D721Med (cell line): ENCODE measurements around the gene DLST.

Experiments used
- DNase-seq: peaks from one replicate; pipeline ENCODE4 v3.0.0; 2011; ENCODE audit warnings: low spot score; ENCODE audit not compliant: insufficient read length
- FAIRE-seq: peaks from 2 replicates; lab custom pipeline; 2011; peaks lifted over from hg19 to GRCh38; lab: Jason Lieb, UNC
- CTCF ChIP-seq: IDR thresholded peaks from 2 replicates; pipeline ENCODE4 v1.5.1; 2012; ENCODE audit warnings: mild to moderate bottlenecking, control low read depth; ENCODE audit not compliant: insufficient read depth; ENCODE audit errors: missing control alignments

Gene DLST

GRCh38 chr14:74860899-74861733 lies 20.6 kb upstream of the DLST start:
- FAIRE-seq (no peak), DNase-seq (peak; percentile 33)
- peak; percentile 92 for TF ChIP-seq CTCF

- no peak for DNase-seq
- no peak for TF ChIP-seq CTCF
- no peak for FAIRE-seq
Measured at GRCh38 chr14:74861734-74862090, 20.0 kb upstream of the DLST start.

GRCh38 chr14:74863274-74863673 lies 18.4 kb upstream of the DLST start:
- DNase-seq (no peak), FAIRE-seq (no peak)
- no peak for TF ChIP-seq CTCF

GRCh38 chr14:74864198-74864597 lies 17.5 kb upstream of the DLST start:
- FAIRE-seq = no peak
- DNase-seq = no peak
- no peak for TF ChIP-seq CTCF

GRCh38 chr14:74865156-74865555 lies 16.6 kb upstream of the DLST start:
- TF ChIP-seq CTCF = no peak
- FAIRE-seq (no peak), DNase-seq (no peak)

GRCh38 chr14:74866708-74867389 lies 14.9 kb upstream of the DLST start:
- DNase-seq (no peak), FAIRE-seq (no peak)
- TF ChIP-seq CTCF = no peak

GRCh38 chr14:74867673-74868072 lies 14.0 kb upstream of the DLST start:
- no peak for FAIRE-seq

More at GRCh38 chr14:74867673-74868072, 14.0 kb upstream of the DLST start:
- no peak for TF ChIP-seq CTCF
- DNase-seq = no peak
